Measurements from ENCODE around the gene ATP2B3. TPM values are rescaled to one million over a fixed set of nuclear protein-coding genes. Genes with fewer than 3 reads are reported as not detected.

The ATP2B3 gene
- total RNA-seq, 1 donor from 2014 or later, result not detected

GRCh38 chrX:153576239-153576870 is 58.9 kb downstream of the ATP2B3 start:
- ATAC-seq, result no peak

GRCh38 chrX:153576961-153577360 is 59.5 kb downstream of the ATP2B3 start:
- no peak for ATAC-seq

- ATAC-seq, result no peak
These were observed 60.9 kb downstream of the ATP2B3 start for GRCh38 chrX:153578200-153578835.

- ATAC-seq, result no peak
These were observed 61.4 kb downstream of the ATP2B3 start for GRCh38 chrX:153578889-153579288.

- no peak for ATAC-seq
These were observed 63.4 kb downstream of the ATP2B3 start for GRCh38 chrX:153580700-153581386.

- ATAC-seq, result peak; percentile 60
These were observed 65.5 kb downstream of the ATP2B3 start for GRCh38 chrX:153582896-153583295.

- no peak for ATAC-seq
These were observed 66.0 kb downstream of the ATP2B3 start for GRCh38 chrX:153583433-153583832.

GRCh38 chrX:153585827-153586226 is 68.4 kb downstream of the ATP2B3 start:
- ATAC-seq, result no peak

- no peak for ATAC-seq
These were observed 69.9 kb downstream of the ATP2B3 start for GRCh38 chrX:153587342-153587741.

- ATAC-seq, result no peak
These were observed 70.8 kb downstream of the ATP2B3 start for GRCh38 chrX:153588021-153588781.

- no peak for ATAC-seq
These were observed 71.5 kb downstream of the ATP2B3 start for GRCh38 chrX:153588782-153589446.

GRCh38 chrX:153590961-153591956 is 73.8 kb downstream of the ATP2B3 start:
- no peak for ATAC-seq

GRCh38 chrX:153592091-153592833 is 74.8 kb downstream of the ATP2B3 start:
- no peak for ATAC-seq

GRCh38 chrX:153592966-153593688 is 75.7 kb downstream of the ATP2B3 start:
- ATAC-seq, result no peak

- ATAC-seq, result no peak
These were observed 76.5 kb downstream of the ATP2B3 start for GRCh38 chrX:153593811-153594500.

GRCh38 chrX:153595387-153595786 is 77.9 kb downstream of the ATP2B3 start:
- no peak for ATAC-seq

GRCh38 chrX:153595859-153596857 is 78.7 kb downstream of the ATP2B3 start:
- ATAC-seq, result no peak
